Bronchial epithelial cell (primary cell): Measurements from ENCODE around the gene SETBP1. TPM values are rescaled to one million over a fixed set of nuclear protein-coding genes. Genes with fewer than 3 reads are reported as not detected.

Experiments
- DNase-seq: peaks from one replicate; pipeline ENCODE4 v3.0.0-alpha.2; 2010; ENCODE audit warnings: low read depth
- FAIRE-seq: peaks from 2 replicates; lab custom pipeline; 2011; peaks lifted over from hg19 to GRCh38; lab: Jason Lieb, UNC
- H3K27me3 ChIP-seq: 2 replicates; pipeline ENCODE4 v1.5.1; 2011; ENCODE audit warnings: low read length; ENCODE audit not compliant: control insufficient read depth, insufficient read depth
- H3K36me3 ChIP-seq: 2 replicates; pipeline ENCODE4 v1.5.1; 2011; ENCODE audit warnings: low read length; ENCODE audit not compliant: control insufficient read depth, insufficient read depth
- H3K4me3 ChIP-seq: 2 replicates; pipeline ENCODE4 v1.5.1; 2011; ENCODE audit warnings: mild to moderate bottlenecking, low read depth, low read length, control low read depth
- total RNA-seq: library from RNA; depleted of rRNA; stranded (reverse); fragments of >200 nt; gene quantifications from 2 replicates; pipeline ENCODE4 v1.2.1, GENCODE V29; 2014
- TF ChIP-seq, protein P1 (sequence below): IDR thresholded peaks from 2 replicates; pipeline ENCODE4 v1.5.1; 2011; ENCODE audit warnings: mild to moderate bottlenecking, moderate library complexity, low read length, control low read depth, inconsistent platforms; ENCODE audit not compliant: insufficient read depth, severe bottlenecking

Gene SETBP1
- total RNA-seq, 1 donor from 2014 or later, result 1.8 TPM

DNA sequence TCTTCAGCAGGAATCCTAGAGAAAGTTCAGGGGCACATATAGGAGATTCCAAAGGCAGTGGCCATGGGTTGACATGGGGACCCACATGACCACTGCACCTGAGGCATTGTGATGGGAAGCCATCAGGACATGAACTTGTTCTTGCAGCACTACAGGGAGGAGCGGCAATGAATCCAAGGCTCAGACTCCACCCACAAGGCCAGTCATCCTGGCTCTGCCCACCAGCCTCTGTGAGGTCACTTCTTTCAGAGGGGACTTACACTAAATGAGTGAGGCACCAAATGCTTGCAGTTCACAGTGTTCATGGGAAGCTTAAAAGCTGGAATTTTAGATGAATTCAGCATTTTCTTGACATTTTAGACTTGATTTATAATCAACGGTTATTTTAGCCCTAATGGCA is 254.2 kb downstream of the SETBP1 start:
- Histone ChIP-seq H3K36me3 (no peaks in the 10 kb centered on the region), H3K27me3 (no peaks in the 10 kb centered on the region), H3K4me3 (no peak overlapping the region)
- no peak for DNase-seq
- TF ChIP-seq, protein P1, sequence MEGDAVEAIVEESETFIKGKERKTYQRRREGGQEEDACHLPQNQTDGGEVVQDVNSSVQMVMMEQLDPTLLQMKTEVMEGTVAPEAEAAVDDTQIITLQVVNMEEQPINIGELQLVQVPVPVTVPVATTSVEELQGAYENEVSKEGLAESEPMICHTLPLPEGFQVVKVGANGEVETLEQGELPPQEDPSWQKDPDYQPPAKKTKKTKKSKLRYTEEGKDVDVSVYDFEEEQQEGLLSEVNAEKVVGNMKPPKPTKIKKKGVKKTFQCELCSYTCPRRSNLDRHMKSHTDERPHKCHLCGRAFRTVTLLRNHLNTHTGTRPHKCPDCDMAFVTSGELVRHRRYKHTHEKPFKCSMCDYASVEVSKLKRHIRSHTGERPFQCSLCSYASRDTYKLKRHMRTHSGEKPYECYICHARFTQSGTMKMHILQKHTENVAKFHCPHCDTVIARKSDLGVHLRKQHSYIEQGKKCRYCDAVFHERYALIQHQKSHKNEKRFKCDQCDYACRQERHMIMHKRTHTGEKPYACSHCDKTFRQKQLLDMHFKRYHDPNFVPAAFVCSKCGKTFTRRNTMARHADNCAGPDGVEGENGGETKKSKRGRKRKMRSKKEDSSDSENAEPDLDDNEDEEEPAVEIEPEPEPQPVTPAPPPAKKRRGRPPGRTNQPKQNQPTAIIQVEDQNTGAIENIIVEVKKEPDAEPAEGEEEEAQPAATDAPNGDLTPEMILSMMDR, result no peak
- FAIRE-seq, result peak; percentile 64

DNA sequence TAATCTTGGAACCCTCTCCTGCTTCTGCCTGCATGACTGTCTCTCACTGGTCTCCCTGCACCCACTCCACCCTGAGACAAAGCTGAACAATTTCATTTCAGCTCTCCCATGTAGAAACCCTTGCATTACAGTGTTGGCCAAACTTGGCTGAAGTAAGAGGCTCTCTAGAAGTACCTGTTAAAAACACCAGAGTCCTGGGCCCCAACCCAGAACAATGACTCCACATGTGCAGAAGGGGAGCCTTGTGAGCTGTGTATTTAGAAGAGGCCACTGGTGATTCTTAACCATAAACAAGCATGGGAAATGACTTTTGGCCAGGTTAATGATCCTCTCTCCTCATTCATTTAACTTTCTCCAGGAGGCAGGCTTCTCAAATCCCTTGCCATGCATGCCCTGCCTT is 254.8 kb downstream of the SETBP1 start:
- no peak for FAIRE-seq
- TF ChIP-seq, protein P1, result no peak
- H3K27me3 ChIP-seq, result no peaks in the 10 kb centered on the region
- H3K36me3 ChIP-seq, result no peaks in the 10 kb centered on the region
- no peak for DNase-seq
- no peak overlapping the region for H3K4me3 ChIP-seq

DNA sequence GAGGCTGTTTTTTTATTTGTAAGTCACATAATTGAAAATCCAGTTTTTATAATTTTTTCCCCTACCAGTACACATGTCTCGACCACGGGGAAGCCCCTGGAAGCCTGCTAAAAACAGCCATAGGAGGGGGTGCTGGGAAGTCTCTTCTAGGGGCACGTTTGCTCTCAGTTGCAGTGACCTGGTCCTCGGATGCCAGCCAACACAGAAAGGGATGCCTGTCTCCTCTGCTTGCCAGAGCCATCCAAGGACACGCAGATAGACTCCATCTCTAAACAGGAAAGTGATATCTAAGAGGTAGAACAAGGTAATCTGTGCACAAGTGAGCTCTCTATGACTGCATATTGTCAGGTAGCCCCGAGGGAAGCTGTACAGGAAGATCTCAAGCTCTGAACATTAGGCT is 255.8 kb downstream of the SETBP1 start:
- Histone ChIP-seq H3K4me3 (no peak overlapping the region), H3K36me3 (no peaks in the 10 kb centered on the region), H3K27me3 (no peaks in the 10 kb centered on the region)
- TF ChIP-seq, protein P1, result no peak
- no peak for DNase-seq
- FAIRE-seq, result no peak

DNA sequence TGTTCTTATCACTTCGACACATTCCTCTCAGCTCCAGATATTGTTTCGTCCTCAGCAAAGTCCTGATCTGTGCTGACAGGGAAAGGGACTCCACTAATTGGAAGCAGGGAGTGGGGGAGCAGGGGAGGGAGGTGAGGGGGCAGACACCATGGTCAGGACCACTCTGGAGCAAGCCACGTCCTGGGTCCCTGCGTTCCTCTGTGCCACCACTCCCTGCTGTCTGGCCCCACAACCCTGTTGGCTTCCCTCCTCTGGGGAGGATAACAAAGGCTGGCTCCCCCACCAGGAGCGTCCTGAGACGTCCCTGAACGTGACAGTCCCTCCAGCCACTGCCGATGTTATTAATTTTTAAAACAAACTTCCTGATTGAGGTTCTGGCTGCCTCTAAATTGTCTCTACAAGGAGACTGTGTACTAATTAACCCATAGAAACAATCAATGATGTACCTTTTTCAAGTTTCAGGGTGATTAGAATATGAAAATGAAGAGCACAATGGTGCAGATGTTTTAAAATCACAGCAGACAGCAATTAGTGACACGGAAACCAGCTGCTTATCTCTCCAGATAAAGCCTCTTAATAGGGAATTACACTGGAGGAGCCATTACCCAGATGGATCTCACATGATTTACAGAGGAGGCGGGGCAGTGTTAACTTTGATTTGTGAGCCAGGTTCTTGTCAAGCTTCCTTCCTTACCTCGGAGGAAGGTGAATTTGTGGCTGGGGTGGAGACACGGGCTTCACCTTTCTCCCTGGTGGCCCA is 257.5 kb downstream of the SETBP1 start:
- H3K27me3 ChIP-seq, result no peaks in the 10 kb centered on the region
- FAIRE-seq, result no peak

DNA sequence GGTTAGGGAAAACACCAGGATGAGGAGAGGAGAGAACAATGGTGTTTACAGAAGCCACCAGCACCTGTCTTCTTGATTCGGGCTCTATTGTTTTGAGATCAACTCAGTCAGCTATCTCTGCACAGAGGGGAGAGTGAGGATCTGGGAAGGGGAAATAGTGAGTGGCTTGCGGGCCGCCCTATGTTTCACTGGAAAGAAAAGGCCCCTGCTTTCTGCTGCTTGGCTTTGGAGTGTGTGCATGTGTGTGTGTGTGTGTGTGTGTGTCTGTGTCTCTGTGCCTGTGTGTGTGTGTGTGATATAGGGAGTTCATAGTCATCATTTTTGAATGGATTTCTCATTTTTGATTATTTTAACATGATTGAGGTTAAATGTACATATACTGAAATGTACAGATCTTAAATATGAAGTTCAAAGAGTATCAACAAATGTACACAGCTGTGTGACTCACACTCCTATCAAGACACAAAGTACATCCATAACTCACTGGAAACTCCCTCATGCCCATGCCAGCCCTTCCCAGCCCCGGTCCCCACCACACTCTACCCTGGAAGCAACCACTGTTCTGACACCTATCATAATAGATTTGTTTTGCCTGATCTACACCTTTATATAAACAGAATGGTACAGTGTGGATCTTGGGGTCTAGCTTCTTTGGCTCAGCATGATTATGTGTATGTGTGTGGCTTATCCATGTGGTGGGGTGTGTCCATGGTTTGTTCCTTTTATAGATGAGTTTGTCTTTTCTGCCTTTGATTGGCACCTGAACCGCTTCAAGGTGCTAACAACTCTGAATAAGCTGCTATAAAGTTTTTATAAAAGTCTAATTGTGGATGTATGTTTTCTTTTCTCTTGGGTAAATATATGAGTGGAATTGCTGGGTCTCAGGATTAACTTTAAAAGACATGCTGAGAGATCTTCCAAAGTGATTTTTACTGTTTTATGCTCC is 258.3 kb downstream of the SETBP1 start:
- Histone ChIP-seq H3K36me3 (no peaks in the 10 kb centered on the region), H3K4me3 (no peak overlapping the region), H3K27me3 (no peaks in the 10 kb centered on the region)
- DNase-seq, result peak; percentile 78
- FAIRE-seq, result no peak
- TF ChIP-seq, protein P1, result no peak

More for the DNA sequence above, 257.5 kb downstream of the SETBP1 start:
- Histone ChIP-seq H3K4me3 (no peak overlapping the region), H3K36me3 (no peaks in the 10 kb centered on the region)
- TF ChIP-seq, protein P1, result no peak
- no peak for DNase-seq
